Measurements from ENCODE around the gene TTLL5. TPM values are rescaled to one million over a fixed set of nuclear protein-coding genes. Genes with fewer than 3 reads are reported as not detected.

Gene TTLL5
- total RNA-seq, 3 donors from 2014 or later: 30.8 to 51.0 (median 32.8) TPM

DNA sequence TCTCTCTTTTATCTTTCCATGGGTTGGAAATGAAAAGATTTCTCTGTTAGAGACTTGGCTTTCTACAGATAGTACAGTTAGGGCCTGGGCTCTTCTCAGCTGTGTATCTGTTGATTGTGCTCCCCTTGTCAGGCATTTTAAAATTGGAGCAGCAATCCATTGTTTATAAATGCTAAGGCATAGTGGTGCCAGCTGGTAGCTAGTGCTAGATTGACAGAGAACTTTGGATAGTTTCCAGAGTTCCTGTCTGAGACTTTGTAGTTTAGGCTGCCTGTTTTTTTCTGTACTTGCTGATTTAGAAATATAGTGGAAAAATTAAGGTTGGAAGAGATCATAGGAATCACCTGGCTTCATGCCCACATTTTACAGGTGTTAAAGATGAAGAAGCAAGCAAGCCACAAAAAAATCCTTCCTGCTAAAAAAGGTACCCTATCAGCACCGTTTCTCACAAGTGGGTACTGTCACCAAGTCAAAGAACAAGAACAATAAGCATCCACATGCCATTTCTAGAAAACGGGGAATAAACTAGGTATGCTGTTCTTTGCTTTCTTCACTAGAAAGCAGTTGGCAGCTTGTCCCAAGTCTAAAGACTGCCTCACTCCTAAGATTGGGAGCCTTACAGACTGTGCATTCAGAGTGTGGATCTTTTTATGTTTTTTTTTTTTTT lies 6.2 kb downstream of the TTLL5 start:
- TF ChIP-seq, protein P1, sequence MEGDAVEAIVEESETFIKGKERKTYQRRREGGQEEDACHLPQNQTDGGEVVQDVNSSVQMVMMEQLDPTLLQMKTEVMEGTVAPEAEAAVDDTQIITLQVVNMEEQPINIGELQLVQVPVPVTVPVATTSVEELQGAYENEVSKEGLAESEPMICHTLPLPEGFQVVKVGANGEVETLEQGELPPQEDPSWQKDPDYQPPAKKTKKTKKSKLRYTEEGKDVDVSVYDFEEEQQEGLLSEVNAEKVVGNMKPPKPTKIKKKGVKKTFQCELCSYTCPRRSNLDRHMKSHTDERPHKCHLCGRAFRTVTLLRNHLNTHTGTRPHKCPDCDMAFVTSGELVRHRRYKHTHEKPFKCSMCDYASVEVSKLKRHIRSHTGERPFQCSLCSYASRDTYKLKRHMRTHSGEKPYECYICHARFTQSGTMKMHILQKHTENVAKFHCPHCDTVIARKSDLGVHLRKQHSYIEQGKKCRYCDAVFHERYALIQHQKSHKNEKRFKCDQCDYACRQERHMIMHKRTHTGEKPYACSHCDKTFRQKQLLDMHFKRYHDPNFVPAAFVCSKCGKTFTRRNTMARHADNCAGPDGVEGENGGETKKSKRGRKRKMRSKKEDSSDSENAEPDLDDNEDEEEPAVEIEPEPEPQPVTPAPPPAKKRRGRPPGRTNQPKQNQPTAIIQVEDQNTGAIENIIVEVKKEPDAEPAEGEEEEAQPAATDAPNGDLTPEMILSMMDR (IDR thresholded peaks at IDR 0.05): no peak
- intact Hi-C loops (cut with DNase I, micrococcal nuclease): no loop called here

DNA sequence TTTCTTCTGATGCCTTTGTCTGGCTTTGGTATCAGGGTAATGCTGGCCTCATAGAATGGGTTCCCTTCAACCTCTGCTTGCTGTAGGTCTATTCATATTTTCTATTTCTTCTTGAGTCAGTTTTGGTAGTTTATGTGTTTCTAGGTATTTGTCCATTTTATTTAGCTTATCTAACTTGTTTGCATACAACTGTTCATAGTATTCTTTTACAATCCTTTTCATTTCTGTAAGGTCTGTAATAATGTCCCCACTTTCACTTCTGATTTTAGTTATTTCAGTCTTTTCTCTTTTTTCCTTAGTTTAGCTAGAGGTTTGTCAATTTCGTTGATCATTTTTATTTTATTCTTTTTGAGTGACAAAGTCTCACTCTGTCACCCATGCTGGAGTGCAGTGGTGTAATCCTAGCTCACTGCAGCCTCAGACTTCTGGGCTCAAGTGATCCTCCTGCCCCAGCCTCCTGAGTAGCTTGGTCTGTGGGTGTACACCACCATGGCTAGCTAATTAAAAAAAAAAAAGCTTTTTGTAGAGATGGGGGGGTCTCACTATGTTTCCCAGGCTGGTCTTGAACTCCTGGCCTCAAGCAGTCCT lies 11.7 kb downstream of the TTLL5 start:
- intact Hi-C loops (cut with DNase I, micrococcal nuclease): no loop called here
- DNase-seq: no peak
- Histone ChIP-seq H3K9me3 (no peaks in the 10 kb centered on the region), H3K4me1 (ENCODE audit: low read depth) (no peaks in the 10 kb centered on the region), H3K4me3 (no peak overlapping the region), H3K36me3 (ENCODE audit: low read depth) (peaks cover 5% of the 10 kb centered on the region)
- TF ChIP-seq, protein P1 (IDR thresholded peaks at IDR 0.05): no peak
- ATAC-seq: no peak

More for the DNA sequence above, 6.2 kb downstream of the TTLL5 start:
- peaks cover 5% of the 10 kb centered on the region for H3K36me3 ChIP-seq (ENCODE audit: low read depth)
- peaks cover under 1% of the 10 kb centered on the region for H3K4me1 ChIP-seq (ENCODE audit: low read depth)
- H3K4me3 ChIP-seq: no peak overlapping the region
- no peak for DNase-seq
- no peaks in the 10 kb centered on the region for H3K9me3 ChIP-seq
- no peak for ATAC-seq

DNA sequence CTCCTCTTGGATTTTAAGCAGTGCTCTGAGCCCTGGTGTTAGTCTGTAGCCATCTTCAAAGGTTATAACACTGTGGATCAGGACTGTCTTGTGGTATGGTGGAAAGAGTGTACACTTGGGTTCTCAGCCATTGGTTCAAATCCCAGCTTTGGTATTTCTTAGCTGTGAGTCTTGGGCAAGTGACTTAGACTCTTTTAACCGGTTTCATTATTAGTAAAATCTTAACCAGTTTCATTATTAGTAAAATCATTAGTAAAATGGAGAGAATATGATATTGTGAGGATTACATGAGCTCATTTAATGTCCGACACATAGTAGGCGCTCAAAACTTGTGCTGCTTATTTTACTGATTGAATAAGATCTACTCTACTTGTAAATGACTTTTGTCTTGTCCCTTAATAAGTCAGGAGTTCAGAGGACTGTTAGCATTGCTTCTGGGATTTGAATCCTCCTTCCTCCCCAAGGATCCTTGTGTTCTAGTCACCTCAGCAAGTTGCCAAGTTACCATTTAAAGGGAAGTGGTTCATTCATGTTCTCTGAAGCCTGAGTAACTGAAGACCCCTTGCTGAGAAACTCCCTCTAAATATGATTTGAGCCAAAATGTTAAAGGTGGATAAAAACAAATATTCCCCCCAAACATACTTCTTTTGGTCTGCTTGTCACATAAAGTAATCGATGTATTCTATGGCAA lies 12.4 kb downstream of the TTLL5 start:
- TF ChIP-seq, protein P1 (IDR thresholded peaks at IDR 0.05): no peak
- no peak overlapping the region for H3K4me3 ChIP-seq
- ATAC-seq: no peak
- H3K36me3 ChIP-seq (ENCODE audit: low read depth): peaks cover 5% of the 10 kb centered on the region
- DNase-seq: no peak
- intact Hi-C loops (cut with DNase I, micrococcal nuclease): no loop called here
- H3K4me1 ChIP-seq (ENCODE audit: low read depth): no peaks in the 10 kb centered on the region
- H3K9me3 ChIP-seq: no peaks in the 10 kb centered on the region

DNA sequence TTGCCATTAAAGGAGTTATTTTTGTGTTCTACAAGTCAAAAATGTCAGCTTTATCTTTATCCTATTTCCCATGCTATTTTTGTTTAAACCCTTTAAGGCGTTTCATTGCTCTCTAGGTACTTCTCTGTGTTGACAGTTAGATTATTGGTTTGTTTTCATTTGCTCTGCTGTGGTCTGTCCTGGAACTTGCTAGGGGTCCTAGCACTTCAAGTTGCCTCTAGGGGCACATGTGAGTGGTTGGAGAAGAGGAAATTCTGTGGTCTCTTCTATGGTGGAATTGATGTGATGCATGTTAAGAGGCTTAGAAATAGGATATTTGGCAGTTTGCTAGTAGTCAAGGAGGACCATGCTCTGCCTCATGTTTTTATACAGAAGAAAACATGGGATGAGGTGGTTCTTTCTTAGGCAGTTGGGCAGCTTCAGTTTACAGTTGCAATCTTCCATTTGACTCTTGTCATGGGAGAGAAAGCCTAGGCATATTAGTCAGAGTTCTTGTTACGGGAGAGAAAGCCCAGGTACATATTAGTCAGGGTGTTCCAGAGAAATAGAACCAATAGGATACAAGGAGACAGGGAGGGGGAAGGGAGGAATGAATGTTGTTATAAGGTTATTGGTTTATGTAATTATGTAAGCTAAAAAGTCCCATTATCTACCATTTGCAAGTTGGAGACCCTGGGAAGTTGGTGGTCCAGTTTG lies 14.4 kb downstream of the TTLL5 start:
- H3K36me3 ChIP-seq (ENCODE audit: low read depth): no peaks in the 10 kb centered on the region
- intact Hi-C loops (cut with DNase I, micrococcal nuclease): no loop called here
- H3K4me3 ChIP-seq: no peak overlapping the region
- ATAC-seq: no peak
- TF ChIP-seq, protein P1 (IDR thresholded peaks at IDR 0.05): no peak
- H3K9me3 ChIP-seq: no peaks in the 10 kb centered on the region
- DNase-seq: no peak
- H3K4me1 ChIP-seq (ENCODE audit: low read depth): no peaks in the 10 kb centered on the region

DNA sequence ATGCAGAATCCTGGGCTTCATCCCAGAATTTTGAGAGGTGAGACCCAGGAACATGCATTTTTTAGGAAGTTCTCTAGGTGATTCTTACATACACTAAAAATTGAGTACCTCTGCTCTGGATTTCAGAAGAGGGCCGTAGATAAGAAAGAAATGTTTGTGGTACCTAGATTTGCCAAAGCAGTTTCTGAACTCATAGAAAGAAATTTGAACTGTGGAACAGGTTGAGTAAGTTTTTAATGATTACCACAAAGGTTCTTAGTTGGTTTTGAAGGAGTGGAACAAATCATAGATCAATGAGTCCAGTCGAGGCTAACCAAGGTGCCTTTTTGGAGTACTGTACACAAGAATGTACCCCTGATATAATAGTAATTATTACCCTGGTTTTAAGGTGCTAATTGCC lies 24.9 kb downstream of the TTLL5 start:
- Histone ChIP-seq H3K36me3 (ENCODE audit: low read depth) (no peaks in the 10 kb centered on the region), H3K9me3 (no peaks in the 10 kb centered on the region), H3K4me1 (ENCODE audit: low read depth) (no peaks in the 10 kb centered on the region), H3K4me3 (no peak overlapping the region)
- DNase-seq: no peak
- no peak for ATAC-seq
- TF ChIP-seq, protein P1 (IDR thresholded peaks at IDR 0.05): no peak
- intact Hi-C loops (cut with DNase I, micrococcal nuclease): no loop called here
